HG03442 (cell line): ENCODE measurements around the gene CFAP20.

Source experiments
- ATAC-seq: cut with Tn5 transposase; IDR thresholded peaks from one replicate; pipeline ENCODE4 v1.9.1; 2021; ENCODE audit warnings: mild to moderate bottlenecking, moderate library complexity; ENCODE audit not compliant: unreplicated experiment

The CFAP20 gene

DNA sequence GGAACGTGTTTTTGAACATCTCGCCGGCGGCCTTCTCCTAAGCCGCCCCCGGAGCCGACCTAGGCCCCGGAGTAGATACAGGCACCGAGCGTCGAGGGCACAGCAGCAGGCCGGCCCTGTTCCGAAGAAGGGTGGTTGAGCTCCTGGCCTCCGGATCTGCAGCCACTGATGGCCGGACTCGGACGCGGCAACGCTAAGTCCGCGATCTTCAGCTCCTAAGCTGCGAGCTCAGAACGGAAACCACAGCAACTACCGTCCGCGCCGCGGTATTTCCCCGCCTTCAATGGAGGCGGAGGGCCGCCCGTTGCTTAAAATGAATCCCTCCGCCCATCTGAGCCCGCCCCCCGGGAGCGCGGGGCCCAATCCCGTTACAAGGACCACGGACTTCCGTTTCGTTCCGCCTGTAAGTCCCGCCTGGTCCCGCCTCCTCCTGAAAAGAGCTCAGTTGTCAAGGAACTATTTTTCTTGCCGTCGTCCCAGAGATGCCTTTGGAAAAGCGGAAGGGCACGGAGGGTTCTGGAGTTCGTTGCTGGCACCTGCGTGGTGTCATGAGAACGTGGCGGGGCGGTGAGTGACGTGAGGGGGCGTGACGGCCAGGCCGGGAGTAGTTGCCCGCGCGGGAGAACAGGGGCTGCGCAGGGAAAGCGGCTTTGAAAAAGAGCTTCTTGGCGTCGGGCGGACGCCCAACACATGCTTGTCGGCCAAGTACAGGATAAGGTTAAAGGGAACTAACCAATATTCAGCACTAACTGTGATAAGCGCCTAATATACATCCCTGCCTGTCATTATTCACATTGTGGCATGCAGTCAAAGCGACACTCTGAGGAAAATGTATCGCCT lies at the start of gene CFAP20:
TSS of gene CFAP20 (minus strand) at position 285 of the 840 bp plus-strand sequence. CDS start at position 19, 266 bp downstream.
- peak; percentile 84 for ATAC-seq

DNA sequence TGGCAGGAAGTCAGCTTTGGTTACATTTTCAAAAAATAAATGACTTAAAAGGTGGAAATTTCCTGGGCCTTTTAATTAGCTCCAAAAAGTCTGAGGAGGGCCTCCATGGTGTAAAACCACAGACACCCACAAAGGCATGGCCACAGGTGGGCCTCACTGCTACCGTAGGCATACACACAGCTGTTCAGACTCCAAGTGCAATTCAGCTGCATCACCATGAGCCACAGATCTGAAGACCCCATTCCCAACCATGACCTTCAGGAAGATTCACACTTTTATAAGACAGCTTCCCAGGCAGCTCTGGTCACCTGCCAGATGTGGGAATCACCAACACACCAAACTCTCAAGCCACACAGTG lies 48.2 kb upstream of the CFAP20 start:
- no peak for ATAC-seq

DNA sequence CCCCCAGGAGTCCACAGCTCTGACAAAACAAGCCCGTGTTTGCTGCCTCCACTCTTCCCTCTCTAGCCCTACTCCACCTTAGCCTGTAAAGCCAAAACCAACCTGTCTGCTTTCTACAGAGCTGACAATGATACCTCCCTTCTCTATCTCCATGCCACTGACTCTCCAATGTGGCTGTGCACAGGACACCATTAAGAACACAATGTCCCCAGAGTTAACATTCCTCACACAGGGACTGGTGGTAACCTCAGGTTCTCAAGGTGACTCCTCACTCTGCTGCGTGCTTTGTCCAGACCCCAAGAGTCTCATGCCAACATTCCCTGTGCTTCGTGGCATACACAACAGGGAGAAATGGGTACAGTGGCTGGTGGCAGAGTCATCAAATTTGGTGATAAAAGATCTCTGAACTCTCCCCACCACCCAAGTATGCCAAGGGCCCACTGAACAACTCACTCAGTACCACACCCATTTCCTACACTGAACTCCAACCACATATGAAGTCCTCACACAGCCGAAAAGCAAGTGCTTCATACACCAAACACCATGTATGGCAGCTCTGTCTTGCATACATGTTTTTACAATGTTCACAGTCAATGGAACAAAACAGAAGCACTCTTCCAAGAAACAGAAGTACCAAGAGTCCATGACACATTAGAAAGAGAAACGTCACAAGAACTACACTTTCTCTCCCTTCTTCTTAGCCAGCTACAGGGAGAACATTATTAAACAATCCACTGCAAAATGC lies 47.6 kb upstream of the CFAP20 start:
- ATAC-seq: no peak

DNA sequence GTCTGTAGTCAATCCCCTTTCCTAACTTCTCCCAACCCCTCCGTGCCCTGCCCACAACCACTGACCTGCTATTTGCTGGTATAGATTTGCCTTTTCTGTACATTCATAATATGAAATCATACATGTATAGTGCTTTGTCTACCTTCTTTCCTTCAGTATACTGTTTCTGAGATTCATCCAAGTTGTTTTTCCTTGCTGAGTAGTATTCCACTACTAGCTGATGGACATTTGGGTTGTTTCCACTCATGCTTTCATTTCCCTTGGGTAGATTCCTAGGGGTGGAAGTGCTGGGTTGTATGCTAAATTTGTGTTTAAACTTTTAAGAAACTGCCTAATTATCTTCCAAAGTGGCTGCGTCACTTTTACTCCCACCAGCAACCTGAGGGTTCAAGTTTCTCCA lies 41.0 kb upstream of the CFAP20 start:
- ATAC-seq: no peak

DNA sequence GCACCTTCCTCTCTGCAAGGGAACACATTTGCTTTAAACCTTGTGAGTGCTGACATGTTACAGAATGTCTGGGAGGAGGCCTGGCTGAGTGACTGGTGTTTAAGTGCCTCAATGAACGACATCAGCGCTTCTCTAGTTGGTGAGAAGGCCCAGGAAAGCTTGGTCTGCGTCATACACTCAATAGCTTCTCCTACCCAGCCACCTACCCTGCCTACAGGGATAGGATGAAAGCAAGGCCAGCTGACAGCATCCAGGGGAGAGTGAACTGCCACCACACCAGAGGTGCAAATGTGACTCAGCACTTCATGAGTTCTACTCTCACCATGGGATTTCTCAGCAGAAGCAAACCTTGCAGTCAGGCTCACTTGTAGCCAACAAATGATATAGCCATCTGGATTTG lies 31.7 kb upstream of the CFAP20 start:
- no peak for ATAC-seq

DNA sequence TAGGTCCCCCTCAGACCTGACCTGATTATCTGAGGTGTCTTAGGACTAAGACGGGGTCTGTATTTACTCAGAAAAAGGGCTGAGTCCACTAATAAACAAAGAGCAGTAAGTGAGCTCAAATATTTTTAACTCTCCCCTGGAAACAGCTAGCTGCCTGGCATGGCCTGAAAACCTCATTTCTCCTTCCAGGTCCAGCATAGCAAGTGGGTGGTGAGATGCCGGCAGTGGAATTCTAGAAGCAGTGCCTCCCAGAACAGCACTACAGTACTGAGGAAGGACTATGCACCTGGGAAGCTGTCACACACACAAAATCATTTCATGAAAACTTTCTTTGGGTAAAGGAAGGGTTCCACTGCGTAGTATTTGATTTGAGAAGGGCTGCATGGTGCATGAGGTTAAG lies 29.5 kb upstream of the CFAP20 start:
- no peak for ATAC-seq

DNA sequence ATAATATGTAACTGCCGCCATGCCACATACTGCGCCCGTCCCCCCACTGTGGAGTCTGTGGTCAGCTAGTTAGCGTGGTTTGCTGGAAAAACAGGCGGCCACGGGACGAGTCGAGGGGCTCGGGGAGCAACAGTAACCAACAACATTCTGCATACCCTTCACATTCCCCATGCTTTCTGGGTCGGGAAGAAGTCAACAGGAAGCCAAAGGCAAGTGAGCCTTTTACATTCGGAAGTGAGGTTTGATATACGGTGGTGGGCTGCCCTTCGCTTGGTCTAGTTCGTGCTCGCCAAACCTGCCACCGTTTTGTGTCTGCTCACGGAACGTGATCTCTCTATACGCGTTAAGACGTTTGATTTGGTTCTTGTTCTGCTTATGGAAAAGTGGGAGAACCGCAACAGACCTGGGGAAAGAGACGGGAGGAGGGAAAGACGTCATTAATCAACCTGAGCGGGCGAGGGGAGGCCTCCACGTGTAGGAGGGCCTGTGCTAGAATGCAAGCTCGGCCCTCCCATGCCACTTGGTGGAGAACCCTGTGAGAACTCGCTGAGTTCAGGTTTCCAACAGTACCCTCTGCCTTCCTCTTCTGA lies 28.9 kb upstream of the CFAP20 start:
- no peak for ATAC-seq

DNA sequence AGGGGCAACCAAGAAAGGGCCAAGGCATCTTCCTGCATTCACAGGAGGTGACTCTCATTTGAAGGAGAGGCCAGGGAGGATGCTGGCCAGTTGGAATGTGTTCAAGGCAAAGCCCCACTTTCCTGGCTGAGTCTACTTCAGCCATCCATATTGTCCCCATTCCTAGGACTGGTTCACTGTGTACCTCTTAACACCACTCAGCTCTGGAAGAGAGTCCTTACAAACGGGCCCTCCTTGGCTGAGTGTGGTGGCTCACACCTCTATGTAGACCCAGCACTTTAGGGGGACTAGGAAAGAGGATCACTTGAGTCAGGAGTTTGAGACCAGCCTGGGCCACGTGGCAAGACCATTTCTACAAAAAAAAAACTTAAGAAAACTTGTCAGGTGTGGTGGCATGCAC lies 28.1 kb upstream of the CFAP20 start:
- no peak for ATAC-seq

DNA sequence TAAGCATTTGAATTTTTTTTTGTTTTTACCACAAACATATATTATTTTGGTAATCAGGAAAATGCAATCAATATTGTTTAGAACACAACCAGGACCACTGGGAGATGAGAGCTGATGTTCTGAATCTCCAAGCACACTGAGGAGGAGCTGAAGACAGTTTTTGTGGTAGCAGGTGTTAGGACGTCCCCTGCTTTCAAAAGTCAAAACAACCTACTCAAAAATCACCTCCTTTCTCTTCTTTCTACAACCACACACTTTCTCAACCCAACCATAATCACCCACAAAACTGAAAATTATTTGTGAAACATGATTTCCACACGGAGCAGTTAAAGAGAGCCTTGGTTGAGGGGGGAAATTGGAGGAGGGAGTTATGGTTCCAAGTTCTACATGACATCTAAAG lies 26.7 kb upstream of the CFAP20 start:
- no peak for ATAC-seq

DNA sequence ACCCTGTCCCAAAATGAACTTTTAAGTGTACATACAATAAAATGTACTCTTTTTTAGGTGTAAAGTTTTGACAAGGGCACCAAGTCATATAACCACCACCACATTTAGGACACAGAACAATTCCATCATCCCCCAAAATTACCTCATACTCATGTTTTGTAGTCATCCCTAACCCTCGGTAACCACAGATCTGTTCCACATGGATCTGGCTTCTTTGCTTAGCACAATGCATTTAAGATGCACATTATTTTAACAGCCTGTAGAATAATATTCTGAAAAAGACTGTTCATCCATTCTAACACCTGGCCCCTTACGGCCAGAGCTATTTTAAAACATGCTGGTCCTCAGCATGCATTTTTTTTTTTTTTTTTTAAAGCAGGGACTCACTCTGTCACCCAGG lies 25.2 kb upstream of the CFAP20 start:
- ATAC-seq: no peak

DNA sequence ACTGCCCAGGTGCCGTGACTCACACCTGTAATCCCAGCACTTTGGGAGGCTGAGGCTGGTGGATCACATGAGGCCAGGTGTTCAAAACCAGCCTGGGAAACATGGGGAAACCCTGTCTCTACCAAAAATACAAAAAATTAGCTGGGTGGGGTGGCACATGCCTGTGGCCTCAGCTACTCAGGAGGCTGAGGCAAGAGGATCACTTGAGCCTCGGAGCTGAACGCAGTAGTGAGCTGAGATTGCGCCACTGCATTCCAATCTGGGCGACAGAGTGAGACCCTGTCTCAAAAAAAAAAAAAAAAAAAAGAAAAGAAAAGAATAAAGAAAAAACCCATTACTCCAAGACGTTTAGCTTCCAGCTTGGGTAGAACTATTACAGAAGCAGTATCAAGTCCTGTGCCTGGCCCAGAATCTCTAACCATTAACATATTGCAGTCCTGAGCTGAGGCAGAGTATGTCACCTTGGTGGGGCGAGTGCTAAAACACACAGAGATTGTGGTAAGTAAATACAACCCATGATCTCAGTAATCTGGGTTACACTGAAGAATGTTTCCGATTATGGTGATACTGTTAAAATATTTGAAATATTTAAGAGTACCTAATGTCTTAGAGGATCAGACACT lies 23.2 kb upstream of the CFAP20 start:
- ATAC-seq: no peak

DNA sequence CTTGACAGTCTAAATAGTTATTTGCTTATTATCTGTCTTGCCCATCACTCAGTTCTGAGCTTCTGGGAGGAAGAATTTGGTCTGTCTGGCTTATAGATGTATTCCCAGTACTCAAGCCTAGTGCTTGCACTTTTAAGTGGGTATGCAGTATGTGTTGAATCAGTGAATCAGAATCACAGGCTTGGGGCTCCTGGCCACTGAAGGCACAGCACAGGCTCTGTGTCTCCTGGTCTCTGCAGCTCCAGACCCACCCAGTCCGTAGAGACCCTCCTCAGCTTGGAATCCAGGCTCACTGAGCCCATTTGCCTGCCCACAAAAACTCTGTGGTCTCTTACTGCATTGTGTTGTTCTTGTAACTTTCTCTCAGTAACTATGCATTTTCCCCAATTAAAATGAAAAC lies 19.3 kb upstream of the CFAP20 start:
- ATAC-seq: no peak

DNA sequence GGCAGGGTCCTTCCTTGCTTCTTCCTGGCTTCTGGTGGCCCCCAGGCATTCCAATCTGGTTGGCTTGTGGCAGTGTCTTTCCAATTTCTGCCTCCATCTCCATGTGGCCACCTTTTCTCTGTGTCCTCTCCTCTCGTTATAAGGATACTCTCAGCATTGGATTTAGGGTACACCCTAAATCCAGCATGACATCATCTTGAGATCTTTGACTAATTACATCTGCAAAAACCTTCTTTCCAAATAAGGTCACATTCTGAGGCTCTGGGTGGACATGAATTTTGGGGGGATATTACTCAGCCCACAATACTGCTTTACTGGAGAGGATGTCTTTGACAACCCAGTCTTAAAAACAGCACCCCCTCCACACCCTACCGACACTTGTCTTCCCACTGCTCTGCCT lies 18.9 kb upstream of the CFAP20 start:
- ATAC-seq: no peak

DNA sequence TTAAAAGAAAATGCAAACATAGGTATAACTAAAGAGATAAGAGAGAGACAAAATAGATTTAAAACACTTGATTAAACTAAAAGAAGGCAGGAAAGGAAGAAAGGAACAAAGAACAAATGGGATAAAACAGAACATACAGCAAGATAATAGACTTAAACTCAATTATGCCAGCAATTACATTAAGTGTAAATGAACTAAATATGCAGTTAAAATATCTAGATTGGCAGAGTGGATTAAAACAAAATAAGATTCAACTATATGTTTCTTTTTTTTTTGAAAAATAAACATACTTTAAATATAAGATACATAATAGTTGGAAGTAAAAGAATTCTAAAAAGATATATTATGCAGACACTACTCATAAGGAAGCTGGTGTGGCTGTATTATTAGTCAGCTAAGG lies 9.7 kb upstream of the CFAP20 start:
- ATAC-seq: no peak

DNA sequence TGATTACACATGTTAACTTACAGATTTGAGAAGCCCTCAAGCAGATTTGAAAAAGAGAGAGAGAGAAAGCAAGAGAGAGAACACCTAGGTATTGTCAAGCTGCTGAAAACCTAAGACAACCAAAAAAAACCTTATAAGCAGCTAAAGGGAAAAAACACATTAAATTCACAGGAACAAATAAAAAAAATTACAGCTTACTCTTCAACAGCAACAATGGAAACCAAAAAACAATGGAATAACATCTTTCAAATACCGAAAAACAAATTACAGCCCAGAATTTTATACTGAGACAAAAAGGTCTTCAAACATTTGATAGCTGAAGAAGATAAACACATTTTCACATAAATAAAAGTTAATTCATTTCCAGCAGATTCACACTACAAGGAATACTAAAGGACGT lies 8.4 kb upstream of the CFAP20 start:
- ATAC-seq: no peak

DNA sequence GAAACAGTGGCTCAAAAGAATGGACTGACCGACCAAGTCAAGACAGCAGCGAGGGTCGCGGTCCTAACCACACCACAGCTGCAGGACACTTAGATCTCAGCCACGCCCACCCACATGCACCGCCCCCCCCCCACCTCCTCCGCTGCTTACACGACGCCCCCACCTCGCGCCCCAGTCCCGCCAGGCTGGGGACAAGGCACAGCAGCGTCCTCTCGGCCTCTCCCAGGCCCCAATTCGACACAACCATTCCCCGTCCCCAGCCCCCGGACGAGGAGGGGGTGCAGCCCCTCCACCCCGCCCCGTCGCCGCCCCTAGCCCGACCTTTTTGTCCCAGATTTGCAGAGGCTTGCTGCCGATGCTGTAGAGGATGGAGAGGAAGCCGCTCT lies 477 bp downstream of the CFAP20 start:
- ATAC-seq: no peak

DNA sequence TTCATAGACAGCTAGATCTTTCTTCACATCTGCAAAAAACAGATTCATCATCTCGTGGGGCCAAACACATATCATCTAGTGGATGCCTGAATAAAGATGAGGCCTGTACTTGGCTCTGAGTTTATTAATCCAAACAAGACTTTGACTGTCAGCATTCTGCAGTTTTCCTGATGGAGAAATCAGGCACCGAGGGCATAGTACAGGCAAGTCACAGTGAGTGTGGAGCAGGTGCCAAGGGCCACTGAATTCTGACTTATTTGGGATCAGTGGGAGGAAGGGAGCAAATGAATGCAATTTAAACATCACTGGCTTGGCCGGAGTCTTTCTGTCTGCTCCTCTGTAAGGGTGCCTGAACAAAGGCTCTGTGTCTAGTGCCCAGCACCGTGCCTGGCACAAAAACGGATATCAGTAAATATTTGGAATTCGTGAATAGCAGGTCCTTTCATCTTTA lies 975 bp downstream of the CFAP20 start:
- no peak for ATAC-seq

DNA sequence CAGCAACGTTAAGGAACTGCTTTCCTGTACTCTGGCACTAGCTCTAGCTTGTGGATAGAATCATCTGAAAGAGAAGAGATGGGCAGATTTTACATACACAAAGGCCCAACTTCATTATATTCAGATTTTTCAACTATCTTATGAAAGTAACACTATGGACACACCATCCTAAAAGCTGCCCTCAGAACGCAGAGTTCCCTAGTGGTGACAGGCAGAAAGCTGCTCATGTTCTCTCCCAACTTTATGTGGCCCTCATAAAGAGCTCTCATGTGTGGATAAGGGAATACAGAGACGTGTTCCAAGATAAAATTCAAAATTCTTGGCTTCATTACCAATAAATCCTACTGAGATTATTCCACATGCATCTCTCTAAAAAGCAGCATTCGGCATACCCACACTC lies 1.5 kb downstream of the CFAP20 start:
- no peak for ATAC-seq

DNA sequence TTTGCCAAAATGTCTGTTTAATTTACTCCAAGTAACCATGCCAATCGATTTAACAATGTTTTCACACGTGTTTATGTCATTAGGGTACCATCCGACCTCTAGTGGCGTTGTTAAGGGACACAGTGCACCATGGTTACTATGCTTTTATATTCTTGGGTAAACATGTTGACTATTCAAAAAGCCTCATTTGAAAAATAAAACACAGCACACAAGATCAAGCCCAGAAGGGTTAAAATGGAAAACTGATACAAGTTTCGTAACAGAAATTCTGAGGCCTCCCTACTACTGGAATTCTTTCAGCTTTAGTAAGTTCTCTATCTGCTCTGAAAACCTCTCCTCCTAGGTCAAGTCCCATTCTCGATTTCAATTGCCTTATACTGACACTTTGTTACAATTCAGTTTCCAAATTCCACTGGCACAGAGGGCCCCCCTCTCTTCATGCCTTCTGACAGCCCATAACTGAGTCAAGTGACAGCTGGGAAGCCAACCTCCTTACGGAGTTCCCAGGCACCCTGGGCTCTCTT lies 2.1 kb downstream of the CFAP20 start:
- no peak for ATAC-seq

DNA sequence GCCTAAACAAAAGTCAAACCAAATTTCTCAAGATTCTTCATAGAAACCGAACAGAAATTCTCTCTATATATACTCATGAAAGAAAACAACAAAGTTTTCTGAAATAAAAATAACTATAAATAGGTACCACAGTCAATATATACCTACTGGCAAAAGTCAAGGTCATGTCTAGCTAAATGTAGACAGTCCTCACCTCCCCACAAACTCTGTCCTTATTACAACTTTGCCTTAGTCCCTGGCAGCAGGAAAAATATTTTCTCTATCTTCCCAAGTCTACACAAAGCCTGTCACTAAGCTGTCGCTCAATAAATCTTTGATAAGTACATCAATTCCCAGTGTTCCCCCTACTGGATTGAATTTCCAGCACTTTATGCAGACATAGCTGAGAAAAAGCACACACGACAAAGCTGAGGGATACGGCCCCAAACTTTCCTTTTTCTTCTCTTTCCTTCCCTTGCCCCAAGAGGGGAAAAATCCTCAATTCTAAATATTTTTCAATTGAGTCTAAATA lies 2.7 kb downstream of the CFAP20 start:
- ATAC-seq: no peak

DNA sequence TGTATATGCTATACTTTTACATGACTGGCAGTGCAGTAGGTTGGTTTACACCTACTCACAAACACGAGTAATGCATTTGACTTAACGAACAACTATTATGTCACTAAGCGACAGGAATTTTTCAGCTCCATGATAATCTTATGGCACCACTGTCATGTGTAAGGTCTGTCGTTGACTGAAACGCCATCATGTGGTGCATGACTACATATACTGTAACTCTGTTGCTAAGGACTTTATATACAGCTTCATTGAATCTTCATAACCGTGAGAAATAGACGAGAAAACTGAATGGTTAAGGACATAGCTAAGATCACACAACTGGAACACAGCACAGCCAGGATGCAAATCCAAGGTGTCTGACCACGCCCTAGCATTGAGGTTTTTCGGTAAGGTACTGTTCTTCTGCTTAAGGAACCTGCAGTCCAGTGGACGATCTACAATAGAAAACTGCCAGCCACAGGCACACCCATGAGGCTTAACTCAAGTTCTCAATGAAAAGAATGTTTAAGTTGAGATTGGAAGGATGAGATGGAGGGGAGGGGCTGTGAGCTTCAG lies 3.3 kb downstream of the CFAP20 start:
- ATAC-seq: no peak
